GM19438 (cell line): ENCODE measurements around the gene TOR1AIP2.
"Not testable (repeated sequence)": the region's sequence is repeated elsewhere in the genome, so short reads cannot be mapped to it uniquely, and the experiment has no call there.

Experiments used
- ATAC-seq: cut with Tn5 transposase; IDR thresholded peaks from one replicate; pipeline ENCODE4 v1.9.1; 2021; ENCODE audit warnings: low read depth; ENCODE audit not compliant: unreplicated experiment

TOR1AIP2 gene

DNA sequence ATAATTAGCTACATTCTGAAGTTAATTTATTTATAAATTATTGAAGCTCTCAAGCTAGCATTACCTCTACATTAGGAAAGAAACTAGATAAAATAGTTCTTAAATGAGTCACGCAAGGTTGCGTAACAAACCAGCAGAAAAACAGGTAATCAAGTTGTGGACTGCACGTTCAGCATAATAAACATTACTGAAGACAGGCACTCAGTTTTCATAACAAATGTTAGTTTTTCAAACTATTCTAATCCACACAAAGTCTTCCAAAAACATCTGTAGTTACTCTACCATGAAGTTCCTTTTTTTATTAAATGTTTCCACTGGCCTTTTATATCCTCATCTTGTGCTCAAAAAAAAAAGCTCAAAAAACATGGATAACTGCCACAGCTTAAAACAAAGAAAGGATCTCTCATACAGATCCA lies 1.3 kb downstream of the TOR1AIP2 start:
- no peak for ATAC-seq

DNA sequence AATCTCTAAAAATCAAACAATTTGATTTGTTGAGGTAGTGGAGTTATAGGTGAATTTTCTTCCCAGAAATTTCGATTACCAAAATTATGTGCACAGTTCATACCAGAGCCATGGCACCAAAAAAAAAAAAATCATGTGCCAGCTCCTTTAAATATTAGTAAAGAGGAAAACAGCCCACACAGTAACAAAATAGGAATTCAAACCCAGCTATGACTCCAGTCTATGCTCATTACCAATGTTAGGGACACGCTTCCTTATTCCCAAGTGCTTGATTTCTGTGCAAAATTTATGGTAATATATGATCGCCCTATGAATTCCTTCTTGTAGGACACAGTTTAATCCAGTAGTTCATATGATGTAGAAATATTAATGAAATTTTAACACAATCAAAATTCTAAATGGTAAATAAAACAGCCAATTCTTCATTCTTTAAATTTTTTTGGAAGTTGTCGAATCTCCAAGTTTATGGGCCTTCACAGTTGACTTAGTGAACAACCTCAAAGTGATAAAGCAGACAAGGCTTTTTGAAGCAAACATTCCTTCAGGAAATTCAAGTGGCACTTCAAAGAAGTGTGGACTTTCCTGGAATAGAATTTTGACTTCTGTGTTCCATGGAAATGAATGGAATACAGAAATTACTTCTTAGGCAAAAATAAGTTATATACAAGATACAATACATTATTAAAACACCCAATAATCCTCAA lies 1.9 kb downstream of the TOR1AIP2 start:
- ATAC-seq = no peak

DNA sequence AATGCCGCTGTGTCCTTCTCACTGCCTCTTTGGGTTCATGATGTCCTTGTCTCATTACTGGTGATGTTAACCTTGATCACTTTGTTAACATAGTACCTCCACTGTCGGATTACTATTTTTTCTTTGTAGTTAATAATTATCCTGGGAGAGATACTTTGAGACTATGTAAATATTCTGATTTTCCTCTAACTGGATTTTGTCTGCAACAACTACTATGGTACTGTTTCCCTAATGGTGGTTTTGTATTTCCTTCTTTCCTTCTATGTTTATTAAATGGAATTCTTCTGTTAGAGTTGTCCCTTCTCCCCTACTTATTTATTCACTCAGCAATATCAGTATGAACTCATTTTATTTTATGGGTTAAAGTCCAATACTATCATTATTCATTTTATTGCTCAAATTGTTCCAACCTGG lies 4.2 kb downstream of the TOR1AIP2 start:
- ATAC-seq = no peak

DNA sequence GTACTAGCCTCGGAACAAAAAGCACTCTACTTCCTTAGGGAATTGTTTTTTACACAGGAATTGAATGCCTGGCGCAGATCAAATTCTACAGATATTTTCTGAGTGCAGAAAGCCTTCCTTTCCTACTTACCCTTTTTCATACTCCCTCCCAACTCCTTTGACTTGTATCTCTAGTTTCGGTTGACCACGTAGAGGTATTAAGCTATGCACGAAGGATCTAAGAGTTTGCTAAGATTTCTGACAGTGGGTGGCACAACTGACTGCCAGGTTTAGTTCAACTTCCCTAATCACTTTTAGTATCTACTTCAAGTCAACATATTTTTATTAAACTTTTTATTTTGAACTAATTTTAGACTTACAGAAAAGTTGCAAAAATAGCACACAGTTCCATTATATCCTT lies 5.0 kb downstream of the TOR1AIP2 start:
- ATAC-seq = no peak

DNA sequence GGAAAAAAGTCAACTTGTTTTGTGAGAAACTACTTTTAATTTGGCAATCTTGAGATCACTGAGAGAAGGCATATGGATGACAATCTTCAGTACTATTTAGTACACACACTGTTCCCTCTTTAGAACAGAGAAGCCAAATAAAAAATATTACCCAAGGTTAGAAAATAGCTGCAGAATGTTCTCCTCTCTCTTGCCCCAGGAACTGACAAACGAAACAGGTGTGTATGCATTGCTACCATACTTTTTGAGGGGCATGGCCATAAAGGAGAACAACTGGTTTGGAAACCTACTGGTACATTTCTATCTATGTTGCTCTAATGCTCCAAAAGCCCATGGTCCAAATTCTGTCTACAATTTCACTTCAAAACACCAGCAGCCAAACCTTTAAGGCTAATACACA lies 5.7 kb downstream of the TOR1AIP2 start:
- no peak for ATAC-seq

DNA sequence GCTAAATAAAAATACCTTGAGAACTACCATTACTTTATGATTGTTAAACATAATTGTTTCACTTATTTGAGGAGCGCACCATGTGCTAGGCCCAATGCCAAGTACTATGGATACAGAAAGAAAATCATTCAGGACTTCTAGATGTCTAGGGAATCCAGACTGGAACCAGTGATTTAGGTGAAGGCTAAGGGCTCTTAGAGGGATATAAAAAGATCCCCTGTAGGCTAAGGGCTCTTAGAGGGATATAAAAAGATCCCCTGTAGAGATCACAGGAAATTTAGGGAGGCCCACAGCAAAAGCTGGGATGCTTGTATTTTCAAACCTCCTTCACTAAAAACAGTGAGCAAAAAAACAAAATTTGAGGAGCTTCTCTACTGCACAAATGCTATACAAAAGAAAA lies 6.7 kb downstream of the TOR1AIP2 start:
- no peak for ATAC-seq

DNA sequence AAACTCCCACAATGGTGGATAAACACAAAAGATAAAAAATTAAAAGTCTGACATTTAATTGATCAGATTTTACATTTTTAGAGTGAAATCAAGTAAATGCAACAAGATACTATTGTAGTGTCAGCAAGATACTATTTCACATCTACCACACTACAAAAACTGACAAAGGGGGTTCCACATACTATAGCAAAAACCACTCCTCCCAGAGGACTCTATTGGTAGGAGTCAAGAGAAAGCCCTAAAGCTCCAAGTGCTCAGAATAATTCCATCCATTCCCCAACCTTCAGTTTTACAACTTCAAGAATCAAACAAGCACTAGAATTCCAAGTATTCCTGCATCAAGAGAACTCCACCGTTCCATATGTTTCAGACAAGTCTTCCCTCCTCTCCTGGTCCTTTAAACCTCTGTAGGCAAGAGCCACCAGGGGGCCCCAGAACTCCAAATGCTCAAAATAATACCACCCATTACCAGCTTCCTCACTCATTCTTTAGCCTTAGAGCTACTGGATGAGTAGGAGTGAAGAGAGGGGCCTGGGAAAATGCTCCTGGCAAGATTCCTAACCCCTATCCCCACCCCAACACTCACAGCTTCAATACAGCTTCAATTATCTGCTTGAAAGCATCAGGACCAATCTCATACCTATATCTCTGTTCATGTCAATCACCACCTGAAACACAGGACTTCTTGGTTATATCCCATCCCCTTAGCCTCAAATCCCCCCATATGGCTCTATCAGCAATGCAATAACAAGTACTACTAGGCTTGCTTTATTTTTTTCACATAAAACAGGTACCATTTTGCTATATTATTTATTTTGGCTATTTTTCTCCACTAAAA lies 9.9 kb downstream of the TOR1AIP2 start:
- no peak for ATAC-seq

DNA sequence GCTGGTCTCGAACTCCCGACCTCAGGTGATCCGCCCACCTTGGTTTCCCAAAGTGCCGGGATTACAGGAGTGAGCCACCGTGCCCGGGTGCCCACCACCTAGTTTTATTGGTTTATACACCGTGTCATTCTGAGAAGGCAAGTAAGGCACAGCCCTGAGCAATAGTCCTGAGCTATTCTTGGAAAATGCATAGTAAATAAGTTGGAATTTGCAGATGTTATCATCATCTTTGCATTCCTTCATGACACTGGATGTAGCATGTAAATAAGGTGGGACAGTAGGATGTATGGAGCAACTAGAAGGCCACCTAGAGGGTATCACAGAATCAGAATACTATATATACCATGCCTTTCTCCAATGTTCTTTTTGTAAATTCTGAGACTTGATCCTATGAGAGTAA lies 11.0 kb downstream of the TOR1AIP2 start:
- ATAC-seq = no peak

DNA sequence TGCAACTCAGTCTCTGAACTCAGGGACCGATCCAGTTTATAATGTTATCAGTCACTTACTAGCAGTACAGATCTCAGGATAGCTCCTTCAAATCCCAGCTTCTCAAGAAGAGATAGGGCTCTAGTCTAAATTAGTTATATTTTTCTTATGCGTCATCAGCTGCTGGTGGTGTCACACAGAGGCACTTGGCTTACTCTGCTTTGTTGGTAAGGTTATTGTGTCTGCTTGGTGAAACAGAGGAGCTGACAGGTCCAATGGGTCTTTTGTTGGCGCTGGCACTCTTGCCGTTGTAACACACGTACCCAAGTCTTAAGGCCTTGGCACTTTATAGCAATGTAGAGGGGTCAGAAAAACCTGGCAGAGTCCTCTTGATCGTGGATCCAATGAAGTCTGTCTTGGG lies 12.2 kb downstream of the TOR1AIP2 start:
- ATAC-seq = no peak

DNA sequence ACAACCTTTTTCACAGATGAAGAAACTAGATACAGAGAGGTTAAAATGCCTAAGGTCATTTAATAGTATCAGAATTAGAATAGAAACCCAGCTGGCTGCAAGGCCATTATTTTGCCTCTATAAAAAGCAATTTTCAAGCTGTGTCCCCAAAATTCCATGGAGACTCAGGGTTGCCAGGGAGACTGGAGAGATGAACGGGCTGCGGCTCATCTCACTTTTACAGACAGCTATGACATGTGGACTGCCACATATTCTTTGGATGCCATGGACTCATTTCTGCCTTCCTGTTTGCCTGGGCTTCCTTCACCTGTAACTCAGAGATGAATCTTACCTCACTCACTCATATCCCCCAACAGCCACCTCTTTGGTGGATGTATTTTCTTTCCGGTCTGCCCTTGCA lies 17.0 kb downstream of the TOR1AIP2 start:
- ATAC-seq = no peak

DNA sequence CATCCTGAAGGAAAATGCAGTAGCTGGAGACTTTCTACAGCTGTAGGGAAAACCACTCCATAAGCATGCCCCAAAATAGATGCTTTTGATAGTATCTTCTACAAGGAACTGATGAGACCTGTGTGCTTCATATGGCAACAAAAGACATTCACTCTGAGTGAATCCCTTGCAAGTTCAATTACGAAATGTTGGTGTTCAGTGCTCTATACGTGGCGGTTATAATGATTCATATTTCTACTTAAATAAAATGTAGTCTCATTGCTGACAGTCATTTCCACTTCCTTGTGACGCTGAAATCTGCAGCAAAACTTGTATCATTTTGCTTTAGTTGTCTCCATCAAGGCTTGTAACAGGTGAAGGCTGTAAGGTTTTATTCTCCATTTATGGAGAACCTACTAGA lies 20.6 kb downstream of the TOR1AIP2 start:
- ATAC-seq = no peak

DNA sequence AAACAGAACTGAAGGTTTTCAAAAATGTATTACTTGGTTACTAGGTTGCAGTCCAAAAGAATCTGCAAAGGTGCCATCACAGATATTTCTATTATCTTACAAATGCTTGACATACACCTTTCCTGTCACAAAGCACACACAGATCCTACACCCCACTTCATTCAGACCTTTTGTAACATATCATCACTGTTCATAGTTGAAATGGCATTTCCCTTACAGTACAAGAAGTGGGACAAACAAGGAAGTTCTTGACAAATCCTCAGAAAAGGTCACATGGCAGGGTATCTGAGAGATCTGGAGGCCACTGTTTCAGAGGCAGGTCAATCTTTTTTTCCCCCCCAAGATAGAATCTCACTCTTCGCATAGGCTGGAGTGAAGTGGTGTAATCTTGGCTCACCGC lies 21.3 kb downstream of the TOR1AIP2 start:
- ATAC-seq = no peak

DNA sequence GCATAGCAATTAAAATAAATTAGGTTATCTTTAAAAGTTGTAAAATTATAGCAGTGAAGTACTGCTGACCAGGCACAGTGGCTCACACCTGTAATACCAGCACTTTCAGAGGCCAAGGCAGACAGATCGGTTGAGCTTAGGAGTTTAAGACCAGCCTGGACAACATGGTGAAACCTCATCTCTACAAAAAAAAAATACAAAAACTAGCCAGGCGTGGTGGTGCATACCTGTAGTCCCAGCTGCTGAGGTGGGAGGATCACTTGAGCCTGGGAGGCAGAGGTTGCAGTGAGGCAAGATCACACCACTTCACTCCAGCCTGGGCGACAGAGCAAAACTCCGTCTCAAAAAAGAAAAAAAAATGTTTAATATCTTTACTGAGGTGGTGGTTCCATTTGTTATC lies 21.8 kb downstream of the TOR1AIP2 start:
- ATAC-seq = not testable (repeated sequence)

DNA sequence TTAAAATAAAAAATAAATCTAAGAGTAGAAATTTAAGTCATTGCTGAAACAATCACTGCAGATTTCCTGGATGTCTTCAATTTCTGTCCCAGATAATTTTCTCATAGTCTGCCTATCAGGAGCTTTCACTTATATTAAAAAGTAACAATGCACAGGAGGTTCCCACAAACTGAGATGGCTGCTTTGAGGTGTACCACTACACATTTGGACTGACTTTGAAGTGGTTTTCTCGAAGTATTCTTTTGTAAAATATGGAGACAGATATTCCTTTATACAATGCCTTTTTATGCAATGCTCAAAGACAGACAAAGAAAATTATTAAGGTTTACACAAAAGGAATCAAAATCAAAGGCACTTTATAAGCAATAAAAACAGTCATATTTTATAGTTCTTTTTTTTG lies 24.5 kb downstream of the TOR1AIP2 start:
- no peak for ATAC-seq

DNA sequence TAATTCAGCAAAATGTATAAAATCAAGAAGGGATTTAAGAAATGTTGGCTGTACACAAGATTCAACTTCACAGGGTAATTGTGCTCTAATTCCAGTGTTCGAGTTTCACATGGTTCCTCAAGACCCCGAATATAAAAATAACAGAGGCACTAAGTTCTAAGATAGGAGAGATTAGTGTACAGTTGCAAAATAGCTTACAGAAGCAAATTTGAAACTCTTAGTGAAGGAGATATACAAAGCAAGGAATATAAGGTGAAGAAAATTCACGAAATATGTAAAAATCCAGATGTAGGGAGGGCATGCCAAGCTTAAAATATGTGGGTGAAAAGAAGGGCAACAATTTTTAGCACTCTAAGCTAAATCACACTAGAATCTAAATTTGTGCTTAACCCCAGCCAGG lies 29.4 kb downstream of the TOR1AIP2 start:
- ATAC-seq = no peak

DNA sequence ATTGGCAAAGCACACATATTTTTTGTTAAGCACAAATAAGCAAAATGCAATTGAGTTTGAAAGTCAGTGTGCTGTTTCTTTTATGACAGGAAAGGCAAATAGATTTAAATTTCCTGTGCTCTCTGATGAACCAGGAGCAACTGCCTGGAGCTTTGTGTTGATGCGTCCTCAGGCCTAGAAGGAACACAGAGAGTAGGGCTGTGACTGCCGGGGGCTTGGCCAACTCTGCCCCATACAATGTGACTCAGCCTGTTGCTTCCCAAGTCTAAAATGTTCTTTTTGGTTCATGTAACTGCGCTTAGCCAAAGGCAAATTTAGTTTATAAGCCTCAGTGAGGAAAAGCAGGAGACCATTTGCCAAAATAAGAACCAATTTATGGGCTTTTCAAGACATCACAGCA lies 37.5 kb downstream of the TOR1AIP2 start:
- ATAC-seq = no peak

DNA sequence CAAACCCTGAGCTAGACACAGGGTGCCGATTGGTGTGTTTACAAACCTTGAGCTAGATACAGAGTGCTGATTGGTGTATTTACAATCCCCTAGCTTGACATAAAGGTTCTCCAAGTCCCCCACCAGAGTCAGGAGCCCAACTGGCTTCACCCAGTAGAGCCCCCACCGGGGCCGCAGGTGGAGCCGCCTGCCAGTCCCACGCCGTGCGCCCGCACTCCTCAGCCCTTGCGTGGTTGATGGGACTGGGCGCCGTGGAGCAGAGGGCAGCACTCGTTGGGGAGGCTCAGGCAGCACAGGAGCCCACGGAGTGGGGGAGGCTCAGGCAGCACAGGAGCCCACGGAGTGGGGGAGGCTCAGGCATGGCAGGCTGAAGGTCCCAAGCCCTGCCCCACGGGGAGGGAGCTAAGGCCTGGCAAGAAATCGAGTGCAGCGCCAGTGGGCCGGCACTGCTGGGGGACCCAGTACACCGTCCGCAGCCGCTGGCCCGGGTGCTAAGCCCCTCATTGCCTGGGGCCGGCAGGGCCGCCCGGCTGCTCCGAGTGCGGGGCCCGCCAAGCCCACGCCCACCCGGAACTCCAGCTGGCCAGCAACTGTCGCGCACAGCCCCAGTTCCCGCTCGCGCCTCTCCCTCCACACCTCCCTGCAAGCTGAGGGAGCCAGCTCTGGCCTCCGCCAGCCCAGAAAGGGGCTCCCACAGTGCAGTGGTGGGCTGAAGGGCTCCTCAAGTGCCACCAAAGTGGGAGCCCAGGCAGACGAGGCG lies 40.7 kb downstream of the TOR1AIP2 start:
- ATAC-seq = not testable (repeated sequence)

DNA sequence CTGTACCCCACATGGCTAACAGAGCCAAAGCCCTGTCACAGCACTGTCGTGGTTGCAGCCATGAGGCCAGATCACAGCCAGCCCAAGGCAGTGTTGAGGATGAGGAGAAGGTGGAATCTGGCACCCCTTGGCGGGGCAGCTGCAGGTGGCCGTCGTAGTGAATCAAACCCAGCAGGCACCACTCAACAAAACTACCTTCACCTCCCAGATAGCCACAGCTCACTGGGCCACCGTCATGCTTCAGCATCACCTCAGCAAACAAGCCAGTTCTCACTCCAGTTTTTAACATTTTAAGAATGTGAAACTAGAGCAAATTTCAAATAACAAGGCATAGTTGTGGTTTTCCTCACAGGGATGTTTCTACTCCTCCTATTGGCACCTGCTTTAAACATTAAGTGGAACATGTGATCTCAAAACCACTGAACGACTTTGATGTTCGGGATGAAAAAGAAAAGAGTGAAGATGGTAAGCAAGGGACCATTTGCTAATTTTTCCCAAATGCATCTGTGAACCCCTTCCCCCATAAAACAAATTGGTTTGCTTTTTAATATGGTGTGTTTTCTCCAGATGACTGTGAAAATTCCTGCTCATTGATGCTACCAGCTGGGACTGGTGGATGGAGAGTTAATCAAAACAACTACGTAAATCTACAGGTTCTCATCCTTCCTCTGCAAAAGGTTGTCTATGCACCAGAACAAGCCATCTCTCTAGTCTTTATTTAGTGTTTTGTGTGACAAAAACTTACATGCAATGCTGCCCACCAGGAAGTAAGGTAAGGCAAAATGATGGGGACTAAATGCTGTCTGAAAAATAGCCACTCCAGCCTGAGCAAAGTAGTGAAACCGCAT lies 45.5 kb downstream of the TOR1AIP2 start:
- ATAC-seq = no peak

DNA sequence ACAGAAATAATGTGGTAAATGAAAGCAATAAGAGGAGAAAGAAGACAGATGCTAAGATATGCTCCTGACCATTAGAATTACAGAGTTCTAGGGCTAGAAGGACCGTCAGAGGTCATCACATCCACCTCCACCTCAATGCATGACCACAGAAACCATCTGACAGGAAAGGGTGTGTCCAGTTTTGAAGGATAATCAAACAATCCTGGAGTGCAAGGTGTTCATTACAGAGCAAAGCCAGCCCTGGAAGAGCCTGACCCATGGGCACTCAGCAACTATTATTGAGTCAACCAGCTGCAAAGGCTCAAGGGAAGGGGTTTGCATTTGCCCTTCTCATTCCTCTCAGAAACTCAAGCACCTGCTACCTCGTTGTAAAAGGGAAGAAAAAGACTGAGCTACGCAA lies 46.4 kb downstream of the TOR1AIP2 start:
- no peak for ATAC-seq

DNA sequence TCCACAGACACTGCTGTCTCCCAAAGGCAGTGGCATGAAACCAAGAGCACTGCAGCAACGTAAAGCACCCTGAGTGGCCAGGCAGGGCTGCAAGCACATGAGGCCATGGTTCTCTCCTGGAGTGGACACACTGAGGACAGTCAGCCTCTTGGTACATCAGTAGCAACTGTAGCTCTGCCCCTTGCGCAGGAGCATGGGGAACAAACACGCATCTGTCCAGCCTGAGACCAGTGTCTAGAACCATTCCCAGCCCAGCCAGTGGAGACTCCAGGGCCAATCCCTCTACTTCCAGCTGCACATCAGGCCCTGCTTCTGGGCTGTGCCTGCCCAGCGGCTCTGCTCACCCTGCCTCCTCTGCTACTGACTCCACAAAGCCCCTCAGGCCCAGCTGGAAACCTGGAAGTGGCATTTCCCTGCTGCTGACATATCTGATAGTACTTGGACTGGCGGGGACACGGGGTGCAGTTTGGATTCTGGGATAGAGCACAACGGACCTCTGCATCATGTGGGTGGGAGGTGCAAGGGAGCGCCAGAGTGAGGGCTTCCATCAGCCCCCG lies 49.0 kb downstream of the TOR1AIP2 start:
- no peak for ATAC-seq
